Activated CD8-positive, alpha-beta memory T cell treated with anti-CD3 and anti-CD28 coated beads, Interleukin-2, amount 10 ng/mL, durations not matched to agents 7 days and 5 days (primary cell): ENCODE data around the gene TJP1. TPM values are rescaled to one million over a fixed set of nuclear protein-coding genes. Genes with fewer than 3 reads are reported as not detected.

ENCODE experiments used
- ATAC-seq: fragments of 150-1000 bp; cut with Tn5 transposase; one replicate; pipeline ENCODE4 v1.10.0; 2021; ENCODE audit warnings: moderate library complexity
- CTCF ChIA-PET: fragments of 350-600 bp; sonication (Branson Sonifier 250); formaldehyde crosslinking; loops from one replicate; lab custom pipeline; 2021; ENCODE audit warnings: antibody characterized with exemption; lab: Charles Lee
- DNase-seq: peaks from one replicate; pipeline ENCODE4 v3.0.0-alpha.2; 2020
- H3K27ac Mint-ChIP-seq: one replicate; pipeline ENCODE4 v1.8.0; 2021; ENCODE audit warnings: mild to moderate bottlenecking, mixed read lengths
- H3K27me3 Mint-ChIP-seq: one replicate; pipeline ENCODE4 v1.8.0; 2021; ENCODE audit warnings: mixed read lengths
- H3K36me3 Mint-ChIP-seq: one replicate; pipeline ENCODE4 v1.8.0; 2021; ENCODE audit warnings: mild to moderate bottlenecking, mixed read lengths
- H3K4me1 Mint-ChIP-seq: one replicate; pipeline ENCODE4 v1.8.0; 2021; ENCODE audit warnings: mixed read lengths
- H3K4me3 Mint-ChIP-seq: one replicate; pipeline ENCODE4 v1.8.0; 2021; ENCODE audit warnings: mild to moderate bottlenecking, moderate library complexity, mixed read lengths
- H3K9me3 Mint-ChIP-seq: one replicate; pipeline ENCODE4 v1.8.0; 2022; ENCODE audit warnings: low read depth, mixed read lengths
- total RNA-seq, 2 experiments: library from RNA; stranded (reverse); gene quantifications; one replicate each; pipeline ENCODE4 v1.2.3, GENCODE V29; 2021

The TJP1 gene
- not detected for total RNA-seq

DNA sequence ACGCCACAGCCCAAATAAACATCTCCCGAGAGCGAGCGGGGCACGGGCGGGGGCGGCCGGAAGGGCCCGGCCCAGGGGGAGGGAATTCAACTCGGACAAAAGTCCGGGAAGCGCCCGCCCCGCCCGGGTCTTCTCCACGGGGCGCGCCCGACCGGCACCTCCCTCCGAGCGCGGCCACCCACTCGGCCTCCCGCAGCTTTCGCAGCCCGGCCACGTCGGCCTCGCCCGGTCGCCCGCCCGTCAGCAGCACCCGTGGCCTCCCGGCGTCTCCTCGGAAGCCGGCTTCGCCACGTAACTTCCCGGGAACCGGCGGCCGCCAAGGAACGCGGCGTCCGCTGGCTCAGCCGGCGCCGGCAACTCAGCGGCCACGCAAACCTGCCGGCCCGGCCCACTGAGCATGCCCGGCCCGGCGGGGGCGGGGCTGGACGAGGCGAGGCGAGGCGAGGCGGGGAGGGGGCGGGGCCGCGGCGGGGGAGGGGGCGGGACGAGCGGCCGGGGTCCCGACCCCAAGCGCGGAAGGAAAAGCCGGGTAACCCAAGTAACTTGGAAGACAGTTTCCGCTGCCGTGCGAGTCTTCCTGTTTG is at the start of gene TJP1:
Gene TJP1, minus strand, starts transcription at position 369 of the 584 bp plus-strand sequence. CDS start 440 bp downstream, outside the sequence.
- Mint-ChIP-seq H3K36me3 (peaks cover 11% of the 10 kb centered on the region), H3K4me3 (peak within 1 kb of the TSS; percentile 12), H3K27ac (peak within 1 kb of the TSS; percentile 25), H3K9me3 (peaks cover 3% of the 10 kb centered on the region), H3K27me3 (peaks cover 67% of the 10 kb centered on the region), H3K4me1 (peaks cover 18% of the 10 kb centered on the region)
- no peak for ATAC-seq
- CTCF ChIA-PET, result no interaction called here
- DNase-seq, result no peak

DNA sequence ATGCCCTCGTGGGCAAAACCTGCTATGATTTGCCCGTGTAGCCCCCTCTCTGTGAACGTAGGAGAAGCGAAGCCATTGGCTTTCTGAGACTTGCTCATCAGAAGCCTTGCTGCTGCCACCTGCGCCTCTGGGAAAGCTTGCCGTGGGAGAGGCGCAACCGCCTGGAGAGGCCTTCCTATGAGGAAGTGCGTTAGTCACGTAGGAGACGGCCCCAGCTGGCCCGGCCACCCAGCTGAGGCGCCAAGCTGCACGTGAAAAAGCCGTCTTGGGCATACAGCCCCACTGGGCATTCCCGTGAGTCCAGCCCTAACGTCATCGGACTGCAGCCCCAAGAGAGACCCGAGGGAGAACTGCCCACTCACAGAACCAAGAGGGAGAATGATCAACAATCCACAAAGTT is 49.1 kb upstream of the TJP1 start:
- Mint-ChIP-seq H3K4me3 (no peak overlapping the region), H3K27ac (no peak overlapping the region), H3K36me3 (no peaks in the 10 kb centered on the region), H3K4me1 (no peaks in the 10 kb centered on the region), H3K9me3 (no peaks in the 10 kb centered on the region), H3K27me3 (peaks cover 9% of the 10 kb centered on the region)
- DNase-seq (no peak), ATAC-seq (no peak)
- CTCF ChIA-PET, result no interaction called here

DNA sequence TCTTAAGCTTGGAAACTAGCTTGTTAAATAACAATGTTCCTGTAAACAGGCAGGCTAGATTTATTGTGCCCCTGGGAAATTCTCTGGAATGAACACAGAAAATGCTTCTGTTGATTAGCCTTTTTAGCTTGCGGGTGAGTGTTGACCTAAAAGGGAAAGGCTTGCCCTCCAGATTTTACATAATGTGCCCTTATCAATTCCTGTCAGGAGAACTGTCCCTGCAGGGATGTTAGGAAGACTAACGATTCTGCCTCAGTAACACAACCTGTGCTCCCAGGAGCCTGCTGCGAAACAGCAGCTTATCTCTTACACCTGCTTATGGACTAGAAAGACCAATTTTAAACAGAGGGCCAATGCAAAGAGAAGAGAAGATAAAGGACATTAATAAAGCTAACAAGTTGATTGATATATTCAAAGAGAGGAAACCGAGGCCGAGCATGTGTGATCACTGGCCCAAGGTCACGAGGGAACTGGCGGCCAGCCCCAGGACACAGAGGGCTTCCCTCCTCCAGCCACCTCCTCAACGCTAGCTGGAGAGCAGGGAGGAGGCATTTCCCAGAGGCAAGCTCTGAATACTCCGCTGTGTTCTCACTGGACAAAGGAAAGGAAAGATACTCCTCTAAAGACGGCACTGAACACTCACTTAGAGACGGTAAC is 48.4 kb upstream of the TJP1 start:
- no peak for ATAC-seq
- no peak overlapping the region for H3K4me3 Mint-ChIP-seq
- DNase-seq, result no peak
- no peak overlapping the region for H3K27ac Mint-ChIP-seq
- CTCF ChIA-PET, result no interaction called here
- no peaks in the 10 kb centered on the region for H3K4me1 Mint-ChIP-seq
- no peaks in the 10 kb centered on the region for H3K9me3 Mint-ChIP-seq
- peaks cover 11% of the 10 kb centered on the region for H3K27me3 Mint-ChIP-seq
- no peaks in the 10 kb centered on the region for H3K36me3 Mint-ChIP-seq

DNA sequence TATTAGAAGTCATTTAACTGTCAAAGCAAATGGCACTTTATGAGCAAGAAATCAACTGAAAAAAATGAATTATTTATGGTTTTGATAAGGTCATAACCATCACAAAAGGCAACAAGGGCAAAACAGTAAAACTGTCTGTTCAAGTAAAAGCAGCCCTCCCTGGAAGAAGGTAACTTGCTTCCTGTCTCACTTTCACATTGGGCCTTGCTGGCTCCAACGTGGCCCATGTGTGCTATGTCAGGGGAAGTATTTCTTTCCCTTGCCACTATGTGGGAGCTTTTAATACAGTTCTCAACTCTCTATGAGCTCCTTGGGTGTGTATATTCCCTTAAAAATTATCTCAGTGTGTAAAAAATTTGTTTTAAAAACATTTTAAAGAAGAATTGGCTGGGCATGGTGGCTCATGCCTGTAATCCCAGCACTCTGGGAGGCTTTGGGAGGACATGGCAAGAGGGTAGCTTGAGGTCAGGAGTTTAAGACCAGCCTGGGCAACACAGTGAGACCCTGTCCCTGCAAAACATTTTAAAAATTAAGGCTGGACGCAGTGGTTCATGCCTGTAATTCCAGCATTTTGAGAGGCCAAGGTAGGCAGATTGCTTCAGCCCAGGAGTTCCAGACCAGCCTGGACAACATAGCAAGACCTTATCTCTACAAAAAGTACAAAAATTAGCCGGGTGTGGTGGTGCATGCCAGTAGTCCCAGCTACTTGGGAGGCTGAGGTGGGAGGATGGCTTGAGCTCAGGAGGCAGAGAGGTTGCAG is 45.2 kb upstream of the TJP1 start:
- Mint-ChIP-seq H3K27me3 (peaks cover 16% of the 10 kb centered on the region), H3K27ac (no peak overlapping the region), H3K36me3 (no peaks in the 10 kb centered on the region), H3K4me3 (no peak overlapping the region), H3K4me1 (no peaks in the 10 kb centered on the region), H3K9me3 (no peaks in the 10 kb centered on the region)
- DNase-seq (no peak), ATAC-seq (no peak)
- CTCF ChIA-PET, result no interaction called here

DNA sequence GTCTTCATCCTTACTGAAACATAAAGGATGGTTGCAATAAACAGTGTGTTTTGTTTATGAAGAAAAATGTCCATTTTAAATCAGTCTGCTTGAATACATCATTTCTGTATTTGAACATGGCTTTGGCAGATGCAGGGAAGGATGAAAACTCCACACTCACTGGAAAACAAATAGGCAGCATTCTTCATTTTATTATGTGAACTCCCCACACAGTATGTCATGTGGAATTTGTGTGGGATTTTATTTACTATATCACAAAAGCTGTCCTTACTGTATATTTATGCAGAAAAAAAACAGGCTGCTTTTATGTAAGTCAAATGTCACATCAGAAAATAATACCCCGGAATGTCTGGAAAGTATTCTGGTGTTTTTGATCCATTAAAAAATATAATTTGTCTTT is 44.1 kb upstream of the TJP1 start:
- Mint-ChIP-seq H3K4me1 (no peaks in the 10 kb centered on the region), H3K4me3 (no peak overlapping the region), H3K27me3 (peaks cover 11% of the 10 kb centered on the region), H3K9me3 (no peaks in the 10 kb centered on the region), H3K27ac (no peak overlapping the region), H3K36me3 (no peaks in the 10 kb centered on the region)
- CTCF ChIA-PET, result no interaction called here
- ATAC-seq (no peak), DNase-seq (no peak)

DNA sequence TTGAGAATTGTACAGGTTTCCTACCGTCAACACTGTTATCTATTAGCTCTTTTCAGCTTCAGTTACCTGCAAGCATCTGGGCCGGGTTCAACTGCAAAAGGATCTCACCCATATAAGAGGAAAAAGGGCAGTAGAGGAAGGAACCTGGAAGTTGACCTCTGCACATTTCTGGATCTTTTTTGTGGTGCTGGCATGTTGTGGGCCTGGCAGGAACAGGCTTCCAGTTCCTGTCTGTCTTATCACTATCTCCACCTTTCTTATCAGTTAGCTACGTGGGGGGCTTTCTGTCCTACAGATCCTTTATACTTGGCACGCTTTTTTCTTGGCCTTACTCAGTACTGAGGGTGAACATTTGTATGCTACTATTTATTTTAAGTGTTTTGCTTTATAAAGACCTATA is 42.2 kb upstream of the TJP1 start:
- Mint-ChIP-seq H3K9me3 (no peaks in the 10 kb centered on the region), H3K27ac (no peak overlapping the region), H3K27me3 (peaks cover 10% of the 10 kb centered on the region), H3K36me3 (no peaks in the 10 kb centered on the region), H3K4me3 (no peak overlapping the region), H3K4me1 (no peaks in the 10 kb centered on the region)
- ATAC-seq (no peak), DNase-seq (no peak)
- CTCF ChIA-PET, result no interaction called here

DNA sequence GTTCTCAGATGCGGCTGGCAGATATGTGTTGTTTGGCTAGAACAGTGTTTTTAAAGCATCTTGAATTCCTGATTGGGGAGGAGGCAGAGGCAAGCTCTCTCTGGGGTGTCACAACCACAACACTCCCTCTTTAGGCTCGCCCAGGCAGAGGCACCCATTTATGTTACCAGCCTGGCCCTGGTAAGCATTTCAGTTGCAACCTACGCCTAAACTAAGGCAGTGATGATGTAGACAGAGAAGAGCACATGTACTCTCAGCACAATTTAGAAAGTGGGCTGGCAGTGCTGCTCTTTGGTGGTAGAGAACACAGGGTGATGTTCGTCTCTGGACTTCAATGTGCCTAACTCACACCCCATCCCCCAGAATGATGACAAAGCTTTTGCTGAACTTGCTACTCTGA is 41.2 kb upstream of the TJP1 start:
- Mint-ChIP-seq H3K4me3 (no peak overlapping the region), H3K36me3 (no peaks in the 10 kb centered on the region), H3K27me3 (peaks cover 7% of the 10 kb centered on the region), H3K9me3 (no peaks in the 10 kb centered on the region), H3K4me1 (no peaks in the 10 kb centered on the region), H3K27ac (no peak overlapping the region)
- CTCF ChIA-PET, result no interaction called here
- ATAC-seq, result no peak
- no peak for DNase-seq

DNA sequence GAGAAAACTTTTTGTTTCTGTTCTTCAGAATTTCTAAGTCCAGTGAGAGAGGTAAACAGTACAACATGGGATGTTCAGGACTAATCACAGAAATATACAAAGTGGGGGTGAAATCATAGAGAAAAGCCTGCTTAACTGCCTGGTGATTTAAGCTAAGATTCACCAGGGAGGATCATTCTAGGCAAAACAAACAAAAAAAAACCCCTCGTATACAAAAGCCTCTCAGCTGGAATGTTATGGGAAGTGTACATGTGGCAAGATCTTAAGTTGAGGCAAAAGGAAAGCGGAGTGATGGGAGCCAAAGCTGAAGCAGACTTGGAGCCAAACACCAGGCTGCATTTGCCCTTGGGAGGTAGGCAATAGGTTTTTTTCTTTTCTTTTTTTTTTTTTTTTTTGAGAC is 40.0 kb upstream of the TJP1 start:
- ATAC-seq, result no peak

DNA sequence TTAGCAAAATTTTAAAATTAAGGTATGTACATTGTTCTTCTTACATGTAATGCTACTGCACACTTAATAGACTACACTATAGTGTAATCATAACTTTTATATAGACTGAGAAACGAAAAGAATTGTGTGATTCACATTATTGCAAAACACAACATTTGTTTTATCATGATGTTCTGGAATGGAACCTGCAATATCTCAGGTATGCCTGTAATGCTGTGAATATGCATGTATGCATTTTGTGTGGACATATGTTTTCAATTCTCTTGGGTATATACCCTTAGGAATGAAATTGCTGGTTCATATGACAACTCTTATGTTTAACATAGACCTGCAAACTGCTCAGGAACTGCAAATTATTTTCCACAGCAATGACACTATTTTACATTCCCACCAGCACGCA is 38.6 kb upstream of the TJP1 start:
- Mint-ChIP-seq H3K27me3 (peaks cover 5% of the 10 kb centered on the region), H3K36me3 (no peaks in the 10 kb centered on the region), H3K27ac (no peak overlapping the region), H3K9me3 (no peaks in the 10 kb centered on the region), H3K4me1 (no peaks in the 10 kb centered on the region), H3K4me3 (no peak overlapping the region)
- CTCF ChIA-PET, result no interaction called here
- DNase-seq (no peak), ATAC-seq (no peak)

More for the DNA sequence above, 40.0 kb upstream of the TJP1 start:
- H3K27me3 Mint-ChIP-seq, result peaks cover 7% of the 10 kb centered on the region
- H3K36me3 Mint-ChIP-seq, result no peaks in the 10 kb centered on the region
- no peaks in the 10 kb centered on the region for H3K9me3 Mint-ChIP-seq
- H3K4me3 Mint-ChIP-seq, result no peak overlapping the region
- CTCF ChIA-PET, result no interaction called here
- no peak overlapping the region for H3K27ac Mint-ChIP-seq
- no peaks in the 10 kb centered on the region for H3K4me1 Mint-ChIP-seq
- DNase-seq, result no peak

DNA sequence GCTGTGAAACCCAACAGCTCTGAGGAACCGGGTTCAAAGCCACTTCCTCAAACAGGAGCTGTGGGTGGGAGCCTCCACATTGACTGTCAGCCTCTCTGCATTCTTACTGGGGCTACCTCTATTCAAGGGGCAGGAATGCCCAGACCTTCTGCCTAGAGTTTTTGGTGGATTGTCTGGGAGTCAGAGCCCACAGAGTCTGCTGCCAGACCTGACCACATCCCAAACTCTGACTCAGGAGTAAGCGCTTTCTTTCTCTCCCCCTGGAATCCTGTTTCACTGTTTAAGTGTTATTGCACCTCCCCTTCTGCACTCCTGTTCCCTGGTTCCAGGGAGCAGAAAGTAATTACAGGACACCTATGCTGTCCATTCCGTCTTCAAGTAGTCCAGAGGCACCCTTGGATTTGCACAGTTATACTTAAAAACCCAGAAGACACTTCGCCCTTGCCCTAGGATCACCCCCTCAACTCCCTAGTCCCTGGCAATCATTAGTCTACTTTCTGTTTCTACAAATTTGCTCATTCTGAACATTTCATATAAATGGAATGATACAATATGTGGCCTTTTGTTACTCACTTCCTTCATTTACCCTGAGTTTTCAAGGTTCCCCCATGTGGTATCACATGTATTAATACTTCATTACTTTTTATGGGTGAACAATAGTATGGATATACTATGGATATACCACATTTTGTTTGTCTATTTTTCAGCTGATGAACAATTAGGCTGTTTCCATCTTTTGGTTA is 37.9 kb upstream of the TJP1 start:
- CTCF ChIA-PET, result no interaction called here
- no peaks in the 10 kb centered on the region for H3K9me3 Mint-ChIP-seq
- H3K27me3 Mint-ChIP-seq, result peaks cover 5% of the 10 kb centered on the region
- no peaks in the 10 kb centered on the region for H3K36me3 Mint-ChIP-seq
- DNase-seq, result no peak
- ATAC-seq, result no peak
- H3K27ac Mint-ChIP-seq, result no peak overlapping the region
- H3K4me1 Mint-ChIP-seq, result no peaks in the 10 kb centered on the region
- H3K4me3 Mint-ChIP-seq, result no peak overlapping the region

DNA sequence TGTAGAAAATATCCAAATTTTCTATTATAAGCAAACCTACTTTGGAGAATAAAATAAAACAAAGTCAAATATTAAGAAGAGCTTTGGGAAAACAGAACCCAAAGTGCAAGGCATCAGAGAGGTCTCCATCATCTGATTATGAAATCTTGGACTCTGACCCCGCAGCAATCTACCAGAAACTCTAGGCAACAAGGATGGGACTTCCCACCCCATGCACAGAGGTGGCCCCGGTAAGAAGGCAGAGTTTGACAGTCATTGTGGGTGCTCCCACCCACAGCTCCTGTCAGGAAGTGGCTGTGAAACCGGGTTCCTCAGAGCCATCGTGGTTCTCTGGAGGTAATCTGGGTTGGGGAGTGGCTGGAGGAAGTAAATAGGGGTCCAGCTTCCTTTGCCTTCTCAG is 37.0 kb upstream of the TJP1 start:
- ATAC-seq (no peak), DNase-seq (no peak)
- Mint-ChIP-seq H3K4me1 (no peaks in the 10 kb centered on the region), H3K27ac (no peak overlapping the region), H3K36me3 (no peaks in the 10 kb centered on the region), H3K27me3 (no peaks in the 10 kb centered on the region), H3K4me3 (no peak overlapping the region), H3K9me3 (no peaks in the 10 kb centered on the region)
- CTCF ChIA-PET, result no interaction called here

DNA sequence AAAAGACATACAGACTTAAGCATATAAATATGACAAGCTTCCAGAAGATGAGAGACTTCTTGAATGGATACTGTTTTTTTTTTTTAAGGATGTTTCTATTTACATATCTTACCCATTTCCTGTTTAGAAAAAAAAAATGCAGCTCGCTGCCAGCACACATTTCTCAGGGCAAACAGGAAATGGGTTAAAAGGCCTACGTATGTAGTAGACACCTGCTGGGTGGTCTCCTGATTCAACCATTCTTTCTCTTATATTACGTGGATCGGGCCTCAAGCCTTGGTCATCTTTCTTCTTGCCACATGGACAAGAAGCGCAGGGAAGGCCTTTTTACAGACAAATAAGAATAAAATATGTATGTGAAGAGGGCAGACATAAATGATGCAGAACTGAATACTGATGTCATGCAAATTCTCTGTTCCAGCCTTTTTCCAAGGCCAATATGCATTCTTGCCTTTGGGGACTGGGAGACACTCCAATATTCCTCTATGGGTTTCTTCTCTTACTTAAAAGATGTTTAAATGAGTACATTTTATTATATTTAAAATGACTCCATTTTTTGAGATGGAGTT is 35.0 kb upstream of the TJP1 start:
- Mint-ChIP-seq H3K27me3 (no peaks in the 10 kb centered on the region), H3K4me1 (no peaks in the 10 kb centered on the region), H3K36me3 (no peaks in the 10 kb centered on the region), H3K4me3 (no peak overlapping the region), H3K9me3 (no peaks in the 10 kb centered on the region), H3K27ac (no peak overlapping the region)
- ATAC-seq, result no peak
- DNase-seq, result no peak
- CTCF ChIA-PET, result no interaction called here

DNA sequence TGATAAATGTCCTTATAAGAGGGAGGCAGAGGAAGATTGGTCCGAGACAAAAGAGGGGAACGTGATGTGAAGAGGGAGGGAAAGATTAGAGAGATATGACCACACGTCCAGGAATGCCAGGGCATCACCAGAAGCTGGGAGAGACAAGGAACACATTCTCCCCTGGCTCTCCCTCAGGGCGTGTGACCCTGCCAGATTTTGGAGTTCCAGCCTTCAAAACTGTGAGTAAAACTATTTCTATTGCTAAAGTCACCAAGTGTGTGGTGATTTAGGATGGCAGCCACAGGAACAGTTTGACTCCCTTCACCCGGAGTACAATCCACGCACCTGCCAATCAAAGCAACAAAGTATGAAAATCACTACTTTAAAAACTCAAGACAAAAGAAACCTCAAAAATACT is 32.1 kb upstream of the TJP1 start:
- ATAC-seq, result no peak
- DNase-seq, result no peak
- no peaks in the 10 kb centered on the region for H3K27me3 Mint-ChIP-seq
- no peaks in the 10 kb centered on the region for H3K9me3 Mint-ChIP-seq
- no peak overlapping the region for H3K27ac Mint-ChIP-seq
- H3K36me3 Mint-ChIP-seq, result no peaks in the 10 kb centered on the region
- no peaks in the 10 kb centered on the region for H3K4me1 Mint-ChIP-seq
- no peak overlapping the region for H3K4me3 Mint-ChIP-seq
- CTCF ChIA-PET, result no interaction called here
